Measurements from ENCODE around the gene CYP27A1. TPM values are rescaled to one million over a fixed set of nuclear protein-coding genes. Genes with fewer than 3 reads are reported as not detected.

Gene CYP27A1
- total RNA-seq, 1 donor from 2014 or later = 273 TPM

GRCh38 chr2:218798767-218799504, 17.0 kb downstream of the CYP27A1 start:
- Histone ChIP-seq H3K9me3 (no peaks in the 10 kb centered on the region), H3K27ac (no peak overlapping the region), H3K4me1 (peaks cover 14% of the 10 kb centered on the region), H3K27me3 (ENCODE audit: low read depth) (no peaks in the 10 kb centered on the region), H3K4me3 (no peak overlapping the region), H3K36me3 (no peaks in the 10 kb centered on the region)
- DNase-seq = no peak
- TF ChIP-seq, protein P1, sequence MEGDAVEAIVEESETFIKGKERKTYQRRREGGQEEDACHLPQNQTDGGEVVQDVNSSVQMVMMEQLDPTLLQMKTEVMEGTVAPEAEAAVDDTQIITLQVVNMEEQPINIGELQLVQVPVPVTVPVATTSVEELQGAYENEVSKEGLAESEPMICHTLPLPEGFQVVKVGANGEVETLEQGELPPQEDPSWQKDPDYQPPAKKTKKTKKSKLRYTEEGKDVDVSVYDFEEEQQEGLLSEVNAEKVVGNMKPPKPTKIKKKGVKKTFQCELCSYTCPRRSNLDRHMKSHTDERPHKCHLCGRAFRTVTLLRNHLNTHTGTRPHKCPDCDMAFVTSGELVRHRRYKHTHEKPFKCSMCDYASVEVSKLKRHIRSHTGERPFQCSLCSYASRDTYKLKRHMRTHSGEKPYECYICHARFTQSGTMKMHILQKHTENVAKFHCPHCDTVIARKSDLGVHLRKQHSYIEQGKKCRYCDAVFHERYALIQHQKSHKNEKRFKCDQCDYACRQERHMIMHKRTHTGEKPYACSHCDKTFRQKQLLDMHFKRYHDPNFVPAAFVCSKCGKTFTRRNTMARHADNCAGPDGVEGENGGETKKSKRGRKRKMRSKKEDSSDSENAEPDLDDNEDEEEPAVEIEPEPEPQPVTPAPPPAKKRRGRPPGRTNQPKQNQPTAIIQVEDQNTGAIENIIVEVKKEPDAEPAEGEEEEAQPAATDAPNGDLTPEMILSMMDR (IDR thresholded peaks at IDR 0.05) = no peak
- ATAC-seq = no peak
- intact Hi-C loops (cut with DNase I) = no loop called here

DNA sequence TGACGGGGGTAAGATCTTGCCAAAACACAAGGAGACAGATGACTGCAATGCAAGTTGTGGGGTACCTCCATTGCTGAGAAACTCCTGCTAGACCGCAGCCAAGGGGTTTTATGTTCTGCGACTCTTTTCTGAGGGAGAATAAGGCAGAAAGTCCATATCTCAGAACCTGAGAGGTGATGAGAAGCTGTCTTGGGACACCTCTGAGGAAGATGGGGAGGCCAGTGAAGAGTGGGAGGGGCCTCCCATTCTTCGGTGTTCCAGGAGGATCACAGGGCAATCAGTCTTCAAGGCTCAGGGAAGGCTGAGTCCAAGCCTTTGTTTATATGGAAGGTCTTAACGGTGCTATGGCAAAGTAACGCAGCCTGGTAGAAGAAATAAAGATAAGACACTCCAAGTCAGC, 18.0 kb downstream of the CYP27A1 start:
- intact Hi-C loops (cut with DNase I) = no loop called here
- Histone ChIP-seq H3K27ac (no peak overlapping the region), H3K27me3 (ENCODE audit: low read depth) (no peaks in the 10 kb centered on the region), H3K4me3 (no peak overlapping the region), H3K36me3 (no peaks in the 10 kb centered on the region), H3K9me3 (no peaks in the 10 kb centered on the region), H3K4me1 (peaks cover 14% of the 10 kb centered on the region)
- TF ChIP-seq, protein P1 (IDR thresholded peaks at IDR 0.05) = no peak
- ATAC-seq (no peak), DNase-seq (no peak)

GRCh38 chr2:218802386-218802994, 20.5 kb downstream of the CYP27A1 start:
- Histone ChIP-seq H3K27ac (peak overlapping the region; percentile 42), H3K9me3 (no peaks in the 10 kb centered on the region), H3K4me1 (peaks cover 39% of the 10 kb centered on the region), H3K36me3 (no peaks in the 10 kb centered on the region), H3K27me3 (ENCODE audit: low read depth) (no peaks in the 10 kb centered on the region), H3K4me3 (no peak overlapping the region)
- ATAC-seq = no peak
- DNase-seq = no peak
- TF ChIP-seq, protein P1 (IDR thresholded peaks at IDR 0.05) = no peak
- intact Hi-C loops (cut with DNase I) = no loop called here

GRCh38 chr2:218804817-218805216, 22.9 kb downstream of the CYP27A1 start:
- H3K27me3 ChIP-seq (ENCODE audit: low read depth) = no peaks in the 10 kb centered on the region
- H3K36me3 ChIP-seq = no peaks in the 10 kb centered on the region
- H3K9me3 ChIP-seq = no peaks in the 10 kb centered on the region
- ATAC-seq (no peak), DNase-seq (no peak)
- peak overlapping the region; percentile 80 for H3K27ac ChIP-seq
- TF ChIP-seq, protein P1 (IDR thresholded peaks at IDR 0.05) = no peak
- intact Hi-C loops (cut with DNase I) = no loop called here
- H3K4me3 ChIP-seq = no peak overlapping the region
- H3K4me1 ChIP-seq = peaks cover 41% of the 10 kb centered on the region

DNA sequence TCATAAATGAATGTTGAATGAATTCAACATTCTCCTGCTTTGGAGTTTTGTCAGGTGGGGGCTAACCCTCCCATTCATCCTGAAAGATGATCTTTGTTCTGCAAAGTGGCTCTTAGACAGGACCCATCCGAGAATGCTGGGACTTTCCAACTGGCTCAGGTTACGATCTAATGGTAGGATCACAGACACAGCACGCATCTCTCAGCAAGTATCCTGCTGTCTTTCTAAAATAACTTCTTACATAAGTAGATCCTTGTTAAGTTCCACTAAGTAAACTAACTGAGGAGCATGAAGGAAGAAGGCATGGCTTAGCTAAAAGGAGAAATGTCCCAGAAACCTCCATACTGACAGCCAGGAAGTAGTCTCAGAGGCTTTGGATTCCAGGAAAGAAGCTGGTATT, 23.7 kb downstream of the CYP27A1 start:
- ATAC-seq (peak; percentile 51 to 52), DNase-seq (no peak)
- Histone ChIP-seq H3K27me3 (ENCODE audit: low read depth) (no peaks in the 10 kb centered on the region), H3K4me3 (no peak overlapping the region), H3K9me3 (no peaks in the 10 kb centered on the region), H3K4me1 (peaks cover 41% of the 10 kb centered on the region), H3K36me3 (no peaks in the 10 kb centered on the region), H3K27ac (peak overlapping the region; percentile 80)
- intact Hi-C loops (cut with DNase I) = no loop called here
- TF ChIP-seq, protein P1 (IDR thresholded peaks at IDR 0.05) = no peak

Data from lower lobe of right lung (tissue), 2 donors.